Stimulated activated CD8-positive, alpha-beta memory T cell treated with anti-CD3 and anti-CD28 coated beads, Interleukin-7, amount 100 ng/mL, for 24 hours (primary cell): ENCODE measurements around the gene ARHGEF19.
"Not testable (repeated sequence)": the region's sequence is repeated elsewhere in the genome, so short reads cannot be mapped to it uniquely, and the experiment has no call there.

Experiments
- DNase-seq: peaks from one replicate; pipeline ENCODE4 v3.0.0-alpha.2; 2020; ENCODE audit warnings: low read depth

The ARHGEF19 gene

DNA sequence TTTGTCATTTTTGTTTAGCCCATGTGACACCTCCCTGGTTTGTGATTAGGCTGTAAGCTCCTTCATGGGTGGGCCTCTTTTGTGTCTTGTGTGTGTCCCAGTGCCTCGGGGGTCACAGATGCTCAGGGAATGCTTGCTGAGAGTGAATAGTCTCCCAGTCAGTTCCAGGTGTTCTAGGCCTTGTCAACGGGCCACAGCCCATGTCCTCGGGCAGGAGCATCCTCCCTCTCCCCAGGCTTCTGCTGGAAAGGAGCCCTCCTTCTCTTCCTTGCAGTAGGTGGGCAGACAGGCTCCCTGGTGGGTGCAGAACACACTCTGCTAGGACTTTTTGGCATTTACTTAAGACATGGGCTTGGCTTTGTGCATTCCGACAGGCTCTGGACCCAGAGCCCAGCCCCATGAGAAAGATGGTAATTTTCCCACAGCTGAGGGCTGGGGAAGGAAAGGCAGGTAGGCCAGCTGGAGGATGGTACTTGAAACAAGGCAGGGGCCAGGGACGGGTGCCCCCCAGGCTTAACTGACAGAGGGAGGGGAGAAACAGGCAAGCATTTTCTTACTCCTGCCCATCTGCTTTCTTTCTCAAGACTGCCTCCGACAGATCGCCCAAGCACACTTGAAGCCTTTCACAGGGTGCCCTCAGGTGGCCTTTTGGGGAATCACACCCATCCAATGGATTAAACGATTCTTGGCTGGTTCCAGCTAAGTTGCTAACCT lies 31.6 kb upstream of the ARHGEF19 start:
- peak; percentile 46 for DNase-seq

DNA sequence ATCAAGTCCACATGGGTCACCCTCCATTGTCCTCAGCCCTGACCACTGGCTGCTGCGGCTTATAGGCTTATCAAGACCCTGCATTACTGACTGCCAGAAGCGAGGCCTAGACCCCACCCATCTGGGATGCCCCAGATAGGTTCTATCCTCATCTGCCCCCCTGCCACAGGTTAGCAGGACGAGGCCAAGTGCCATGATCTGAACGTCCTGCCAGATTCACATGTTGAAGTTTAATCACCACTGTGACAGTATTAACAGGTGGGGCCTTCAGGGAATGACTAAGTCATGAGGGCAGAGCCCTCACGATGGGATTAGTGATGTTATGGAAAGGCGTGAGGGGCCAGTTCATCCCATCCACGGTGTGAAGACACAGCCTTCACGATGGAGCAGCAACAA lies 30.8 kb upstream of the ARHGEF19 start:
- DNase-seq, result no peak

DNA sequence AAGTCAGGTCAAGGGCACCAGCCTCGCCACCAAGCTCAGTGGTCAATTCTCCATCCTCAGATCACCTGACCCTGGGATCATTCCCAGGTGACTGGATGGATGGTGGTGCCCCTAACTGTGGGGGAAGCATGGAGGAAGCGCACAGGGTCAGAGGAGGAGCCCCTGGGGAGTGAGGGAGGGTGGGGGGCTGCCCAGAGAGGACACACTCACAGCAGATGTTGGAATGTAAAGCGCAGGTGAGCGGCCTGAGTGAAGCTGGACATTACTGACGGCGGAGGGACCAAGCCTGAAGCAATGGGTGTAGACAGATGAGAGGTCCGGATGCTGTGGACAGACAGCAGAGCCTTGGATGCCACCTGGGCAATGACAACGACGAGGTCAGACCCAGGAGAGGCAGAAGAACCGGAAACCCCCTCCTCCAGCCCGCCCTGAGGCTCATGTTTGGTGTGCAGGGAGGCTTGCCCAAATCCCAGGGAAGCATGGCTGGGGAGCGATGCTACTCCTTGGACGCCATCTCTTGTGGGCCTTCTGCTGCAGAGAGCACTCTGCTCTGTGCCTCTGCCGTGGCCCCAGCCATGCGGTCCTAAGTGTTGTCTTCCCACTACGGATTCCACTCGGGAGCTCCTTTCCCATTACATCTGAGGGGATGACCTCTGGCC lies 30.2 kb upstream of the ARHGEF19 start:
- no peak for DNase-seq

DNA sequence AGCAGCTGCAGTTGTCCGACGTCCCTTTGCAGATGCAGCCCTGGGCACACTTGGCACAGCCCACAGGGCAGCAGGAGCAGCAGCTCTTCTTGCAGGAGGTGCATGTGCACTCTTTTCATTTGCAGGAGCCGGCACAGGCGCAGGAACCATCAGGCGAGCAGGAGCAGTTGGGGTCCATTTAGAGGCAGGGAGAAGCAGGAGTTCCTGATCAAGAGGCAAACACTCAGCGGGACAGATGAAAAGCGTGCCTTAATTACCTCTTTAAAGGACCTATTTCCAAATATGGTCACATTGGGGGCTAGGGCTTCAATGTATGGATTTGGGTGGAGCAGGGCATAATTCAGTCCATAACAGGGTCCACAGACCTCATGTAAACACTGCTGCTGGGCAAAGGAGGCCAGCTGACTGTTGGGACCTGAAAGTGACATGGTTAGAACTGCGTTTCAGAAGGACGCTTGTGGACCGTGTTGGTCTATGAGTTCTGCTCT lies 28.8 kb upstream of the ARHGEF19 start:
- DNase-seq, result no peak

DNA sequence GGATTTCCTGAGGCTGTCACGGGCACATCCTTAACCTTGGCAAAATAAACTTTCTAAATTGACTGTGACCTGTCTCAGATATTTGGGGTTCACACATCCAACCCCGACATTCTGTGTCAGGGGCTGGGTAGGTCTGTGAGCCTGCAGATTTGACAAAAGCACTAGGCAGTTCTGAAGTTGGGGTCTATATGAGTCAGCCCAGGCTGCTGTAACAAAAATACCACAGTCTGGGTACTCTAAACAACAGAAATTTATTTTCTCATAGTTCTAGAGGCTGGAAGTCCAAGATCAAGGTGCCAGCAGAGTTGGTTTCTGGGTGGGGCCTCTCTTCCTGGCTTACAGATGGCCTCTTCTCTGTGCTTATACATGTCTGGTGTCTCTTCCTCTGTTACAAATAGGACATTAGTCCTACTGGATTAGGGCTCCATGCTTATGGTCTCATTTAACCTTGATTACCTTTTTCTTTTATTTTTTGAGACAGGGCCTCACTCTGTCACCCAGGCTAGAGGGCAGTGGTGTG lies 27.6 kb upstream of the ARHGEF19 start:
- no peak for DNase-seq

DNA sequence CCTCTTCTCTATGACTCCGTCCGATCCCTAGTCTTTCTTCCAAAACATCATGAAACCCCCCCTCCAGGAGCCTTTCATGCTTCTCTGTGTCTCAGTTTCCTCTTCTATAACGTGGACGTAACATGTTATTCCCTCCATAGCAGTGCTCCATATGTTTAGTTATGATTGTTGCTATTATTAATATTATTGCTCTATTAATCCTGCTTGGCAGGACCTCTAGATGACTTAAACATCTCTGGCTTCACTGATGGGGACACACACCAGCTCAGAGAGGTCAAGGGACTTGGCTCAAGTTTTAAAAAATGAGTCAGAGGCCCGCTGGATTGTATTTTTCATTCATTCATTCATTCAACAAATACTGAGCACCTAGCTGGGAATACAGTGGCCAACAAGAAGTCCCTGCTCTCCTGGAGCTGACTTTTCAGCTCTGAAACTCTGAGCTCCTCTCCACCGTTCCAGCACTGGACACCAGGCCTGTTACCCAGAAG lies 24.9 kb upstream of the ARHGEF19 start:
- no peak for DNase-seq

DNA sequence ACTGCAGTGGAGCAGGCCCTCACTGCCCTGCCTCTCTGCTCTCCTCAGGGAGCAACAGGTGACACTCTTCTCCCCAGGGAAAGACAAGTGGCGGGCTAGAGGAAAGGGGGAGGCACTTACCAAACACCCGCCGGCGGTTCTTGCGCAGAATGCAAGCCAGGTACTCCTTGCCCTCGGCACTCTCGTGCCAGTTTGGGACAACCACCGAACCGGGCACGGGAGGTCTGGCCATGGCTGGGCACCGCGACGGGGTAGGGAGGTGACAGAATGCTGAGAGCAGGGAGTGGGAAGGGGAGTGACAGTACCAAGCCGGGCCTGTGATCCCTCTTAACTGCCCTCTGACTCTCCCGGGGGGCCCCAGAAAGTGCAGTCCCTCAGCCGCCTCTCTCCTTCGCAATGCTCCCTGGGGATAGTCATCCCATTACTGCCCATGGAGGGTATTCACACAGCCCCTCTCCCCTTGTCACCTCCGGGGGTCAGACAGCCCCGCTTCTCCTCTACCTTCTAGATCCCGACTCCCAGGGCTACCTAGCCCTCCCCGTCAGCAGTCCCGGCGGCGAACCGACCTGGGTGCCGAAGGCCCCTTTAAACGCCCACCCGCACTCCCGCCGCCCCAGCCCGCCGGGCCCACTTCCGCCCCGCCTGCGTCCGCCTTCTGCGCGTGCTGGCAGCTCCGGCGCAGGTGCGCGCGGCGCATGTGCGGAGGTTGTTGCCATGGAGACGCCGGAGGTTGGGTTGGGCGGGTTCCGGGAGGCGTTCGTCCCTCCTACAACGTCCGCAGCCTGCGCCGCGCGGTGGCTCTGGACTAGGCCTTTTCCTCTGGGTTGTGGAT lies 24.3 kb upstream of the ARHGEF19 start, which contains the start of gene CPLANE2:
TSS of gene CPLANE2 (minus strand) at position 673 of the 832 bp plus-strand sequence. CDS start at position 232, 441 bp downstream.
- peak; percentile 95 for DNase-seq

DNA sequence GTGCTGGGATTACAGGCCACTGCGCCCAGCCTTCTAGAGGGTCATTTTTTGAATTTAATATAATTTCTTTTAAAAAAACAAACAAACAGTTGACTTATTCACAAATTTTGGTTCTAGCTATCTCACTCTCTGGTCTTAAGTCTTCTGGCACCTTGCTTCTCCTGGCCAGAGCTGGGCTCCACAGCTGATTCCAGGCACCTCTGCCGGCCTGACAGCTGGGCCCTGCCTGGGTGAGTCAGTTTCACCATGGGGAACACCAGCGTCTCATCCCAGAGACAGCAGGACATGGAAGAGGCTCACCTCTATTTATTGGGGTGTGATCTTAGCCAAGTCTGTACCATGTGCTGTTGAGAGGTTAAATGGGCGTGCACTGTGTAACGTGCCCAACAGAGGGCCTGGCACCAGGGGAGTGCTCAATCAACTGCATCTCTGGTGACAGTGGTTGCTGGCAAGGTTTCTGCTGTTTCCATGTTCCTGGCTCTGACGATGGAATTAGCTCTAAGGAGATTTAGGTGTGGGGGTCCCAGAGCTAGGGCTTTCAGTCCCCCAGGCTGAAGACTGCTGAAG lies 23.6 kb upstream of the ARHGEF19 start:
- no peak for DNase-seq

DNA sequence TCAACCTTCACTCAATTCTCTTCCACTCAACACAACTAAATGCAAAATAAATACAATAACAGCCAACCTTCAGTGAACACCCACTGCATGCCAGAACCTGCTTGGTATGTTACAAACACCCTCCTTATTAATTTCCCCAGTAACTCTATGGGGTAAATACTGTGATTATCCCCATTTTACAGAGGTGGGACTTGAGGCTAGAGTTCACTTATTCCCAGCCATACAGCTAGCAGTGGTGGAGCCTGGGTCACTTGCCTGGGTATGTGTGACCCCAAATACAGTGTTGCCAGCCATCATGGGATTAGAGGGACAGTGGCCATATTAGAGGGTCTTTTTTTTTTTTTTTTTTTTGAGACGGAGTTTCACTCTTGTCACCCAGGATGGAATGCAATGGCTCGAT lies 22.9 kb upstream of the ARHGEF19 start:
- no peak for DNase-seq

DNA sequence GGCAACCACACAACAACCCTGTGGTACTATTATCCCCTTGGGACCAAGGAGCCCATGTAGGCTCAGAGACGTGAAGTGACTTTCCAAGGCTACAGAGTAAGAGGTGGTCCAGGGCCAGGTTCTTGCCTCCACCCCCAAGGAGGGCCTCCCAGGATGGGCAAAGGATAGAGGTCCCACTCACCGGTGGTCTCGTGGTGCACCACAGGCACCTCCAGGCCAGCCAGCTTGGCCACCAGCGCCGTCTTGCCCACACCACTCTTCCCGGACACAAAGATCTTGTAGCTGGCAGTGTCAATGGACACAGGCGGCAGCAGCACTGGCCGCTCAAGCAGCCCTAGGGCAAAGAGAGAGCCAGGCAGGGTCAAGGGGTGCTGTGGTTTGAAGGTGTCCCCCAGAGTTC lies 21.0 kb upstream of the ARHGEF19 start:
- no peak for DNase-seq

DNA sequence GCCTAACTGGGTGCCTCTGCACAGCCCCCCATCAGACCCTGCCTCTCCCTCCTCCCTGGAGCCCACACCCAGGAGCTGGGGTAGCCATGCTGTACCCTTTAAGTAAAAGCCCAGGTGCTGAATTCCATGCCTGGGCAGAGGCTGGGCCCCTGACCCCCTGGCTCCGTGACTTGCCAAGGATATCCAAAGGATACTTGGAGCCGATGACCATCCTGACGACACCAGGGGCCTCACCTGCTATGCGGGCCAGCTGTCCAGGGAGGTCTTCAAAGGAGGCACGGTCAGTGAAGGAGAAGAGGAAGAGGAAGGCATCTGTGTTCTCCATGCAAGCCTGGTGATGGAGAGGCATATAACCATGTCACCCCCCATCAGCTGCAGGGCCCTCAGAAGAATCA lies 19.9 kb upstream of the ARHGEF19 start:
- no peak for DNase-seq

DNA sequence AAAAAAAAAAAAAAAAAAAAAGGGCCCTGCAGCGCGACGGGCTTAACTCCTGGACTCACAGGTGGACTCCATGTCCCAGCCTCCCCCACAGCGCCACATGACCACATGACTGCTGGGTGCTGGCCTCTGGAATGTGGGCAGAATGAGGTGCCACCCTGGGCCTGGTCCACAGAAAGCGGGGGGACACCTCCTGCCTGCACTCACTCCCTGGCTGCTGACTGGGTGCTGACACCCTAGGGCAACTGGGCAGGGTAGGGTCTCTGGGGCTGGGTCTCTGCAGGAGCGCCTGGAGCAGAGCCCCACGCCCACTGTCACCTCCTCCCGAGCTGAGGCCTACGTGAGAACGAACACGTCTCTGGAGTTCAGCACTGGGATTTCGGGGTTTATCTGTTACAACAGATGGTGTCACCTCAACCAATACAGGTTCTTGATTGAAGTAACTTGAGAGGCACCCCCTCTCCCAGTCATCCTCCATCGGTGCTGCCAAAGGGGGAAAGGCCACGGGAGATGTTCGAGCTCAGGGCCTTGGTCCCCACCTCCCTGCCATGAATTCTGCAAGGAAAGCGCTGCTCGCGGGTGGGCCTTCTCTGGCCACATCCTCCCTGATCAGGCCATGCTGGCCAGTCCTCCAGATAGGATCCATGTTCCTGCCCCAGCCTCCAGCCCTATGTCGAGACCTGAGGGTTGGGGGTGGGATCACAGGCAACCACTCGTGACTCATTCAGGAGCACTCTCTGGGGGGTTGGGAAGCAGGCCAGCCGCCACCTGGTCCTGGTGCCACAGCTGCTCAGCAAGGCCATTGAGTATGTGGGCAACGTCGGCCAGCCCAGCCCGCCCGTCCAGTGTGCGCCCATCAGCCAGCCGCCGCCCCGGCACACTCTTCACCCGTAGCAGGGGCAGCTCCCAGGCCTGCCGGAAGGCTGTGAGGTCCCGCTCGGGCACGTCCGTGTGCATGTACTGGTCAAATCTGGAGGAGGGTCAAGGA lies 19.2 kb upstream of the ARHGEF19 start:
- no peak for DNase-seq

DNA sequence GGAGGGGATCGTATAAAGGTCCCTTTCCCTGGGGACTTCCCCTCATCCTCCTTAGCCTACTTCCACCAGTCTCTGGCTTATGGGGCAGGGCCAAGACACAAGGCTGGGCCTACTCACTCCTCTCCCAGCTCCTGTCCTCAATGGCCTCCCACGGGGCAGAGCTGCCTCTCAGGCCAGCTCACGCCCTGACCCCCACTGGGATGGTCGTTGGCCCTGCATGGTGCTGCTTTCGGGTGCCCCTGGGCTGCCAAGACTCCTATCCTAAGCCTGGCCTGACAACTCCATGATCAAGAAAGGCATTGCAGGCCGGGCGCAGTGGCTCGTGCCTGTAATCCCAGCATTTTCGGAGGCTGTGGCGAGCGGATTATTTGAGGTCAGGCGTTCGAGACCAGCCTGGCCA lies 18.3 kb upstream of the ARHGEF19 start:
- DNase-seq, result no peak

DNA sequence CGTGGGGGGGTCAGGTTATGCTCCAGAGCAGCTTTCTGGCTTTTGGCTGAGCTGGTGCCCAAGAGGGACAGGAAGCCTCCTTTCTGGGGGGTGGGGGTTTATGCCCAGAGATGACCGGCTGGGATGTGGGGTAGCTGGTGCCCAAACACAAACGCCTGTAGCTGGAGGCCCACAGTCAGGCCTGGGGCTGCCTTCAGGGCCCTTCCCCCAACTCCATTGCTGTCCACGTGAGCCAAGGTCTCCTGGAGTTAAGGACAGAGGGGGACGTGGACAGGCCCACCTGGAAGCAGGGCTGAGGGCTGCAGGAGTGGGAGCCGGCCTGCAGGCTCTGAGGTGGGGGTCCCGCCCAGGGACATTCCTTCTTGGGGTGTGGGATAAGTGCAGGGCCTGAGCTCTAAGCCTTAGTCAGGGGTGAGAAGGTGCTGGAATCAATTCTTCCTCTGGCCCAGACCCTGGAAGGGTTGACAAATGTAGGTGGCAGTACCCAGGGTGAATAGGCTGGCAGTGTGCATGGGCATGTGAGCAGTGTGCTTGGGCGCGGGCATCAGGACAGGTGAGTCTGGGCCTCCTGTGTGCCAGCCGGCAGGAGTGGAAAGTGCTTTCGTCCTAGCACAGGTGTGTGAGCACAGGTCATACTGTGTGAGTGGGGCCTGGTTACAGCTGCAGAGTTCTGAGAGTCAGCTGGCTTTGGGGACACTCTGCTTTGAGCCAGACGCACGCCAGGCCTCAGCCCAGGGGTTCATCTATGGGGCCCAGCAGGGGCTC lies 17.7 kb upstream of the ARHGEF19 start:
- no peak for DNase-seq

DNA sequence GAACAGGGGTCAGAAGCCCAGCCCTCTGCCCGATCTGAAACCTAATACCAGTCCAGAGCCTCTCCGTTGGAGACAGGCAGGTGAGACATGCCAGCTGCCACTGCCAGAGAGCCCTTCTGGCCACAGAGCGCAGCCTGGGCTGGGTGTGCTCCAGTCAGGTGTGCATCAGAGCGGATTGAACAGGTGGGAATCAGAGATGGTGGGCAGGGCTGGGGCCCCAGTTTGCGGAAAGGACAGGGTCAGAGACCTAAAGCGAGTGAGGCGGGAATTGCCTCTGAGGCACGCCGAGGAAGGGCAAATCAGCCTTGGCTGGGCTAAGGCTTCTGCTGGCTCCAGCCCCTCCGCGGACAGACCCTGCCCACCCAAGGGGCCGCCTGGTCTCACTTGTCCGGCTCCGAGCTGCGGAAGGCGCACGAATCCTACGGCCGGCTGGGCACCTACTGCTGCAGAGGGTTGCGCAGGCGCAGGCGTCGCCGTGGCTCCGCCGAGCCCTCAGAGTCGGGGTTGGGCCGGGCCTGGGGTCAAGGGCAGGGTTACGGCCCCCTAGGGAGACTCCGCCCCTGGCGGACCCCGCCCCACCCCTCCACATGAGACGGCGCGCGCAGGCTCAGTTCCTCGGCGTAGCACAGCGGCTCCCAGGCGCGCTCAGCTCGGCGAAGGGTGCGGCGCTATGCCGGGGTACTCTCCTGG lies 14.2 kb upstream of the ARHGEF19 start:
- DNase-seq, result no peak

DNA sequence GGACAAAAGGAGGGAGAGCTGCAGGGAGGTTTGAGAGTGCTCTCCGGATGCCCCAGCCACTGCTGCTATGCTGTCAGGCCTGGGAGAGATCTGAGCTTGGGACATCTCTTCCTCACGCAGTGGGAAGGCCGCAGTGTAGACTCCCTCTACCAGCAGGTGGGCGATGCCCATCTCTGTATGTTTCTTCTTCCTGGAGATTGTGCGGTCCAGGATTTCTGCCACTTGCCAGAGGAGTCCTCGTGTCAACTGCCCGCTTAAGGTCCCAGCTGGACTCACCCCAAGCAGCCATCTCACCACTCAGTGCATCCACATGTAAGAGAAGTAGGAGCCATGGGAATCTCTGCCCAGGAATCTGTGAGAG lies 13.7 kb upstream of the ARHGEF19 start:
- no peak for DNase-seq

DNA sequence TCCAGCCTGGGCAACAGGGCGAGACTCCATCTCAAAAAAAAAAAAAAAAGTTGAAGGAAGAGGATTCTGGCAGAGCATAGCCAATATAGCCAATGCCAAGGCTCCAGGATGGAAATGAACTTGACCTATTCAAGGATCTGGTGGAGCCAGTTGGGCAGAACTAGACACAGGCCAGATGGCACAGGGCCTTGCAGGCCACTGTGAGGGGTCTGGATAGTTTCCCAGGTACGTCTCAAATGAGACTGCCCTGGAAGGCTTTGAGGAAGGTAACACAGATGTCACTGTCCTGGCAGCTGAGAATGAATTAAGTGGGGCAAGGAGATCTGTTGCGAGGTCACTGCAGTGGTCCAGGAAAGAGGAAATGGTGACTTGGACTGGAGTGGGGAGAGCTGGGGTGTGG lies 12.0 kb upstream of the ARHGEF19 start:
- no peak for DNase-seq

DNA sequence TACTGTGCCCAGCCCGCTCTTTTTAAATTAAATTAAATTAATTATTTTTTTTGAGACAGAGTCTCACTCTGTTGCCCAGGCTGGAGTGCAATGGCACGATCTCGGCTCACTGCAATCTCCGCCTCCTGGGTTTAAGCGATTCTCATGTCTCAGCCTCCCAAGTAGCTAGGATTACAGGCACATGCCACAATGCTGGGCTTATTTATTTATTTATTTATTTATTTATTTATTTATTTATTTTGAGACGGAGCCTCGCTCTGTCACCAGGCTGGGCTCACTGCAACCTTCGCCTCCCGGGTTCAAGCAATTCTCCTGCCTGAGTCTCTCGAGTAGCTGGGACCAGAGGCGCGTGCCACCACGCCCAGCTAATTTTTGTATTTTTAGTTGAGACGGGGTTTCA lies 10.3 kb upstream of the ARHGEF19 start:
- DNase-seq, result not testable (repeated sequence)

DNA sequence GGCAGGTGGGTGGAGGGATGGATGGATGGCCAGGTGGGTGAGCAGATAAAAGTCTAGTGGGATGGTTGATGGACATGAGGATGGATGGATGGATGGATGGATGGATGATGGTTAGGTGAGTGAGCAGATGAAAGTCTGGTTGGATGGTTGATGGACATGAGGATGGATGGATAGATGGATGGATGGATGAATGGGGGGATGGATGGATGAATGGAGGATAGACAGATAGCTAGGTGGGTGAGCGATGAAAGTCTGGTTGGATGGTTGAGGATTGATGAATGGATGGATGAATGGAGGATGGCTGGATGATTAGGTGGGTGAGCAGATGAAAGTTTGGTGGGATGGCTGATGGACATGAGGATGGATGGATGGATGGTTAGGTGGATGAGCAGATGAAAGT lies 9.0 kb upstream of the ARHGEF19 start:
- no peak for DNase-seq
